NK-92 (cell line): ENCODE measurements around the gene TULP1.

ENCODE experiments used
- DNase-seq: peaks from one replicate; lab custom pipeline; 2025; ENCODE audit not compliant: unreplicated experiment; lab: John Stamatoyannopoulos, UW

TULP1 gene

GRCh38 chr6:35468181-35468979 lies 44.3 kb downstream of the TULP1 start, which contains the start of gene RPL10A:
TSS of gene RPL10A (plus strand) at chr6:35468401. CDS start at chr6:35468435, 34 bp downstream.
- DNase-seq = peak; percentile 59

DNA sequence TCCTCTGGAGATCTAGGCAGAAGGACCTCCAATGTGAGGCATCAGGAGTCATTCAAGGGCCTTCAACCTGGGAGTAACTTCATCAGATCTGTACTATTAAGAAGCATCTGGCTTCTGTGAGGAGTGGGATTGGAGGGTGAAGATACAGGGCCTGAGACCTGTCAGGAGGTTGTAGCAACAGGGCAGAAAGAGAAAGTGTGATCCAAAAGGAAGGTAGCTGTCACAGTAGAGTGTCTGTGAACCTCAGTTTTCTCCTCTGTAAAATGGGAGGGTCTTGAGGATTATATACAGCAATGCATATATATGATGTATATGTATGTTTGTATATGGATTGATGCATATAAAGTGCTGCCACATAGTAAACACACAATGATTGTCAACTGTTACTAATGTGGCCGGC lies 47.0 kb downstream of the TULP1 start:
- DNase-seq = no peak

GRCh38 chr6:35463292-35463691 lies 49.4 kb downstream of the TULP1 start:
- DNase-seq = no peak

DNA sequence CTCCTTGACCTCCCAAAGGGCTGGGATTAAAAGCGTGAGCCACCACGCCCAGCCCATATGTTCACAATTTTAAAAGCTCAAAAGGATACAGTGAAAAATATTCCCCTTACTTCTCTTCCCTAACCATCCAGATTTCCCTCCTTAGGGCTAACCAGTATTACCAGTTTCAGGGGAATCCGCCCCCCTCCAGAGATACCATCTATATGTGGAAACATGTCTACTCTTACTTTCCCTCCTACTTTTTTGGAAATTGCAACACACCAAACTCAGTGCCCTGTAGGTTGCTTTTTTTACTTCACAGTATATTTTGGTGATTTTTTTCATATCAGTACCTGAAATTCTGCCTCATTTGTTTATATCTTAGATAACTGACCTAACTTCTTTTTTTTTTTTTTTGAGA lies 51.4 kb downstream of the TULP1 start:
- no peak for DNase-seq

GRCh38 chr6:35457907-35458306 lies 54.8 kb downstream of the TULP1 start:
- no peak for DNase-seq

GRCh38 chr6:35454391-35455110 lies 58.1 kb downstream of the TULP1 start:
- DNase-seq = no peak

GRCh38 chr6:35453236-35453635 lies 59.5 kb downstream of the TULP1 start:
- no peak for DNase-seq

DNA sequence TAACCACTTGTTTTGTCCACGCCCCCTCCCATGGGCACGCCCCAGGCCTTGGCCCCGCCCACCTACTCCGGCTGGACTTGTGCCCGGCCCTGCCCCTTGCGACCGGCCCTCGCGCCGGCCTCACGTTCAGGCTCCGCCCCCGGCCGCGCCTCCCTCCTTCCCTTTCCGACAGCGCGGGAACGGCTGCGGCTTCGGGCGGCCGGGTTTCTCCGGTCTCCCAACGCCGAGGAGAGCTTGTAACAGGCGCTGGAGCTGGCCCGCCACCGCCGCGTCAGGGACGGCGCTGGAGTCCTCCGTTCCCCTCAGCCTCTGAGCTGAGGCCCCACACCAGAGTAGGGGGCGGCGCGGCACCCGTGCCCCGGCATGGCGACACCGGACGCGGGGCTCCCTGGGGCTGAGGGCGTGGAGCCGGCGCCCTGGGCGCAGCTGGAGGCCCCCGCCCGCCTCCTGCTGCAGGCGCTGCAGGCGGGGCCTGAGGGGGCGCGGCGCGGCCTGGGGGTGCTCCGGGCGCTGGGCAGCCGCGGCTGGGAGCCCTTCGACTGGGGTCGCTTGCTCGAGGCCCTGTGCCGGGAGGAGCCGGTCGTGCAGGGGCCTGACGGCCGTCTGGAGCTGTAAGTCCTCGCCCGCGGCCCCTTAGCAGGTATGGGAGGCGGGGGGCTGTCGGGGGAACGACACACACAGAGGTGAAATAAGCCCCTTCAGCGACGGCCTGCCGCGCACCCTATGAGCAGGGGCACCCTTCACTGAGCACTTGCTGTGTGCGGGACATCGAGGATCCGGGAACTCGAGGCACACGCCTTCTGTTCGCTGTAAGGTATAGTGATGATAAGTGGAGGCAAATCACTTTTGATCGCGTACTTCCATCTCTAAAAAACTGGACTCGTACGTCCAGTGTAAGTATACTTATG lies 60.3 kb downstream of the TULP1 start, which contains the start of gene FANCE:
Gene FANCE, plus strand, starts transcription at position 156 of the 908 bp plus-strand sequence. Its CDS starts 208 bp downstream, at position 364.
- peak; percentile 42 for DNase-seq

DNA sequence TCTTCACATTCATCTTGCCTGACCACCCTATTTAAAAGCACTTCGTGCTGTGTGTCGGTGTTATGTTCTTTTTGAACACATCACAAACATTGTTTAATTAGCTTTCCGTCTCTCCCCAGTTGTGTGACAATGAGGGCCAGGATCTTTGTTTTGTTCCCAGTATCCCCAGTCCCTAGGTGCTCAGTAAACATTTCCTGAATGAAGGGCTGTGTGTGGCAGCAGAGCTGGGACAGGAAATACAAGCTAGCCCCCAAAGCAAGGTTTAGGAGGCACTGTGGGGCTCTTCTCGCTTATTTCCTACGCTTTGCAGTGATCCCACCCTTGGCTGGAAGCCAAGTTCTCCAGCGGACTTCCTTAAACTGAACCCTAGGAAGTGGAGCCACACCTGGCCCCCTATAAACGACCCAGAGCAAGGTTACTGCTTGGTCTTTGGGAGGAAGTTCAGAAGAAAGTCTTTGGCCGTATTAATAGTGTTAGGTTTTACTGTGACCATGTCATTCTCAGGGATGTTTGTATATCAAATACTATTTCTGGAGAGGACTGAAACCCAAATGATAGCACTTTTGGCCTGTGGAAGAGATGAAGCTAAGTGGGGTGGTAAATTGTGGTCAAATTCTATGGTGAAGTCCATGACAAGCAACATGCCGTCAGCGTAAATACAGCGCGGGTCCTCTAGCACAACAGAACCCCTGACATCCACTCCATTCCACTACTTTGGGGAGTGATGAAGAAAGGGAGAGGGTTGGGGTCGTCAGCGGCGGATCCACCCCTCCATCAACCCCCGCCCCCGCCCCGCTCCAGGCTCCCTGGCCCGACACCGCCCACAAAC lies 61.1 kb downstream of the TULP1 start:
- no peak for DNase-seq

- DNase-seq = no peak
These were observed 63.3 kb downstream of the TULP1 start for GRCh38 chr6:35449287-35449881.

GRCh38 chr6:35448191-35448590 lies 64.5 kb downstream of the TULP1 start:
- DNase-seq = no peak
